HG03103 (cell line): ENCODE measurements around the gene LYG1.
"Not testable (repeated sequence)": the region's sequence is repeated elsewhere in the genome, so short reads cannot be mapped to it uniquely, and the experiment has no call there.

Experiments
- ATAC-seq: cut with Tn5 transposase; IDR thresholded peaks from one replicate; pipeline ENCODE4 v1.9.1; 2021; ENCODE audit warnings: low read depth; ENCODE audit not compliant: unreplicated experiment

The LYG1 gene

DNA sequence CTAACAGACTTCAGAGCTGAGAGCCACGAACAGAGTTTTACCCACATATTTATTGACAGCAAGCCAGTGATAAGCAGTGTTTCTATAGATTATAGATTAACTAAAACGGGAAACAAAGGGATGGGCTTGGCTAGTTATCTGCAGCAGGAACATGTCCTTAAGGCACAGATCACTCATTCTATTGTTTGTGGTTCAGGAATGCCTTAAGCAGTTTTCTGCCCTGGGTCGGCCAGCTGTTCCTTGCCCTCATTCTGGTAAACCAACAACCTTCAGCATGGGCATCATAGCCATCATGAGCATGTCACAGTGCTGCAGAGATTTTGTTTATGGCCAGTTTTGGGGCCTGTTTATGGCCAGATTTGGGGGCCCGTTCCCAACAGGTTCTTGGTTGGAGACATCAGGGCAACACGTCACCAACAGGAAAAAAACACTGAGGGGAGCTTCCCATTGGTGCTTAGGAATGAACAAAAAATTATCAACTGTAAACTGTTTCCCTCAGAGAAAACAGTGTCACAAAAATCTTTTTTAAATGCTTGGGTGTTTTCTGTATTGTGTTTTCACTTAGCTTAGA is 22.7 kb downstream of the LYG1 start:
- ATAC-seq: not testable (repeated sequence)

DNA sequence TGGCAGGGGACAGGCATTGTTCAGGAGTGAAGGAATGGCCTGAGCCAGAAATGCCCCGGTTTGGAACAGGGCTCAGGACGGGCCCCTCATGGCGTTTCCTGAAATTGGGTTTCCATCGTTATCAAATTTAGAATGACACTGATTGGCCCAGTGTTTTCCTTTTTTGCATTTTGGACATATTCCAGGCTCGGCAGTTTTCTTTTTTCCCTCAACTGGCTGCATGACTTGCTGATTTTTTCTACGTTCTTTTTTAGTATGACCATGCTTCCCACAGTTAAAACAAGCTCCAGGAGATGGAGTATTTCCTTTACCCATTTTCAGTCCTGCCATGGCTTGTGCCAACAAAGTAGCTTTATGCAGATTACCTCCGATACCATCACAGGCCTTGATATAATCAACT is 25.1 kb downstream of the LYG1 start:
- no peak for ATAC-seq

DNA sequence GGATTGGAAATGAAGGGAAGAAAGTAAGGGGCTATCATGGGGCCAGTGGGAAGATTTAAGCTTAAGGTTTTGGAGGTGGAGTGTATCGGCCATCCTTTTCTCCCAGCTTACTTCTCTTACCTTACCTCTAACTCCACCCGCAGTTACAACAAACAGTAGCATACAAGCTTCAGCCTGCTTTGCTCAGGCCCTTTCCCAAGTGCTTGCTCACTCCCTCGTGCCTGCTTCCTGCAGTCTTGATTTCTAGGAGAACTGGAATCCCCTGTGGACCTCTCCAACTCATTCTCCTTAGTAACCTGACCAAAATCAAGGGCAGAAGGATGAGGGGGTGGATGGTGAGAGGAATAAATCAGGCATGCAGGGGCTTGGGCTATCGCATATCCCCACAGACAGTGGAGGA is 39.8 kb downstream of the LYG1 start:
- ATAC-seq: no peak

DNA sequence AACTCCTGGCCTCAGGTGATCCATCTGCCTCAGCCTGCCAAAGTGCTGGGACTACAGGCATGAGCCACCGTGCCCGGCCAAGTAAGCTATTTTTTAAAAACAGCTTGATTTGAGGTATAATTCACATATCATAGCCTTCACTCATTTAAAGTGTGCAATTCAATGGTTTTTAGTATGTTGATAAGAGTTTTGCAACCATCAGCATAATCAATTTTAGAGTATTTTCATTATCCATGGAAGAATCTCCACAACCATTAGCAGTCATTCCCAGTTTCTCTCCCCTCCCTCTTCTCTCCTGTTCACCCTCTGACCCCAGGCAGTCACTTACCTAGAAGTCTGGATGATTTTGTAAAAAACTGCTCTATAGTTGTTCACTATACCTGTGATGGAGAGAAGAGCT is 40.8 kb downstream of the LYG1 start:
- no peak for ATAC-seq

DNA sequence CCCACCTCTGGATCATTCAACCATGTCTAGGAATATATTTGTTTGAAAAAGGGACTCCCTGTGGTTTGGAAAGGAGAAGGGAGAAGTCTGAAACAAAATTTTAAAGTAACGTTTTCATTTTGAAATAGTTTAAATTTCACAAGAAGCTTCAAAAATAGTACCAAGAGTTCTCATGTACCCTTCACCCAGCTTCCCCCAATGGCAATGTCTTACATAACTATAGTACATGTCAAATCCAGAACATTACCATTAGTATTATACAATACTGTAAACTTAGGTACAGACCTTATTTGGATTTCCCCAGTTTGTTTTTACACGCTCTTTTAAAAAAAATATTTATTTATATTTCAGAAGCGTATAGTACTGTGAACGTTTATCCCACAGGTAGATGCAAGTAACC is 41.5 kb downstream of the LYG1 start:
- no peak for ATAC-seq

DNA sequence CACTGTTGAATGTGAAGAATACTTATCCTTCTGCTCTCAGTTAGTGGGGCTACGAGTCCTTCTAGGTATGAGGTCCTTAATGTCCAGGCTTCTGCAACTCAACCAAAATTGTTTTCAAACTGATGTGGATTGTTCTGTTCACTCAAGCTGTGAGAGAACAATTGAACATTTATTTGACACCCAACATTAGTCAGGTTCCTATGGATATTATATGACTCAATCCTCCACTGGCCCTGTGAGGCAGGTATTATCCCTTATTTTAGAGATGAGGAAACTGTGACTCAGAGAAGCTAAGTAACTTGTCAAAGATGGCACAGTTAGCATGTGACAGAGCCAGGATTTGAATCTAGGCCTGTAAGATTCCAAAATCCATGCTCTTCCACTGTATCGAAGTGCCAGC is 44.3 kb downstream of the LYG1 start:
- no peak for ATAC-seq

DNA sequence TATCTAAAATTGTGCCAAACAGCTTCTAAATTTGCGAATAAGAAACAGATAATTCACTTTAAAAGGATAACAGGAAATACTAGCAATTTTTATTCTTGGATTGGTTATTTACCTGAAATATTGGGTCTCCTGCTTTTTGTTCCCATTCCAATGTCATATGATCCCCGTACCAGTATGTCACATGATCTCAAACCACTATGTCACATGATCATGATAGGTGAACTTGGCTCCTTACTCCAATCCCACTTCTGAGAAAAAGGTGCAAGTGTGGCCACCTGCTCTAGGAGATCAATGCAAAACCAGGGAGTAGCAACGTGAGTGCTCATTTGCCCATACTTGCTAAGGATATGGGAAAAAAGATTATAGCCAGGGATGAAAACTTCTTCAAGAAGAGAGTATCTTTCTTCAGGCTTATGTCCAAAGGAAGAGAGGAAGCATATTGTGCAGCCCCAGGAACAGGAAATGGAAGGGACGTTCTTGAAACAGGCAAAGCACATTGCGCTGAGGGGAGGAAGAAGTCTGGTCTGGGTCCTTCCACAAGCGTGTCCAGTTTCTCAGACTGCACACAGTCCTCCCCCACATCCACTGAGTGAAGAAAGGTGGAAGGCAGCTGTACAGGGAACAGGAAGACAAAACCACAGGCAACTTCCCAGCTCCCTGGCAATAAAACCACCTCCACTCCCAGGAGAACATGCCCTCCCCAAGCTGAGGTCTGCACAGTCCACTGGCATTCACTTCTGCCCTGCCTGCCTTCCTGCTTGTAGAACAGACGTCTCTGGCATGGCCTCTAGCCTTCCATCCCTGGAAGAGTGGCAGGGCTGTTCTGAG is 45.3 kb downstream of the LYG1 start, which contains the start of gene LYG2:
Gene LYG2 (minus strand): TSS at position 176 of the 828 bp plus-strand sequence. CDS start 1,406 bp downstream, outside the sequence.
- ATAC-seq: no peak

DNA sequence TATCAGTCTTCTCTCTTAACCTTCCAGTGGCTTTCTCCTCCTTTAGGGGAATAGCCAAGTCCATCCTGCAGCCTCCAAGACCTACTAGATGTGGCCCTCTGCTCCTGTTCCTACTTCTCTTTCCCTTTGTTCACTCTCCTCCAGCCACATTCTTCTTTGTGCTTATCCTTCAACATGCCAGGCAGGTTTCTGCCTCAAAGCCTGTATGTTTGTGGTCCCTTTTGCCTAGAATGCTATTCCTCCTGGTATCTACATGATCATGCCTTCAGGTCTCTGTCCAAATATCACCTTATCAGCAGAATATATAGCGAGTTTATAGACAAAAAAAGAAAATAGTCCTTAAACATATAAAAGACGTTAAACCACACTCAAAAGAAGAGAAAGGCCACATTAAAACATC is 51.0 kb downstream of the LYG1 start:
- ATAC-seq: no peak

DNA sequence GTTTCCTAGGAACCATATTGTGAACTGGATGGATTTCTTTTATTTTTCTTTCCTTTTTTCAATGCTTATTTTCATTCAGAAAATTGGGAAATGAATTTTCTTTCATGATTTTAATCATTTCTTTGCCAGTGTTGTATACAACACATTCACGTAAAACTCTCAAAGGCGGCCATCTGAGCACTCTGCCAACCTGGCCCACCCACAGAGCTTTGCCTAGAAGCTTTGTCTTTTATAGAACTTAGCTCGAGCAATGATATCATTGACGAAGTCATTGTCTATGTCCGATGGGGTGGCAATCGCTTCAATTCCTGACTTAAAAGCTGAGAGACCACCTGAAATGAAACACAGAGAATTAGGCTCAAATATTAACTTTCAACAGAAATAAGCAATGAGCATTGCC is 58.8 kb downstream of the LYG1 start:
- no peak for ATAC-seq

DNA sequence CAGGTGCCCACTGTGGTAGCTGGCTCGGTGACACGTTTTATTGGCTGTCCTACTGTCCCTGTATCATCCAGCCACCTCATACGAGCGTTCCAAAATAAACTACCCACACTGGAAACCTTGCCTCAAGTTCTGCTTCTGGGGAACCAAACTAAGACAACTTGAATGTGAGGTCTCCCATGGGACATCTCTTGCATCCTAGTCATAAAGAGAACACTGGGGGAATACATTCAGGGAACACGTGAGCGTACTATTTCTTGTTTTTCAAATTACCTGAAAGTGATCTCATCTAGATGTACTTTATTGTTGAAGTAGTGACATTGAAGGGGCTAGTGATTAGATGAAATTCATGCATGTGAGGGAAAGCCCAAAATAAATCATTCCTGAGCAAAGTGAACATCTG is 60.6 kb downstream of the LYG1 start:
- no peak for ATAC-seq

DNA sequence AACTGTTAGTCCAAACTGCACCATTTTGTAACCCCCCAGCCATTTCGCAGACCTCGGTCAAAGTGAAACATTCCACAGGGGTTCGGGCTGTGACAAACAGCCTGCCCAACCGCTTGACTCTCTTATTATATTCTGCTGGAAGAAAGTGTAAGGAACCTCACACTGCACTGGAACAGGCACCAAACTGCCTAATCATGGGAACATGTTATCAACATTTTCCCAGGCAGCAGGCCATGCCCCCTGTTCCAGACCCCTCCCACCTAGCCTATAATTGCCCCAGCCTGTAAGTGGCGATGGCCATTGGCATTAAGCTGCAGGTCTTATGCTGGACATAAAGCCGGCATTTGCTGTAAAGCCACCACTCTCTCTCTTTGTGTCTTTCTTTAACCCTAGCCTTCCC is 62.4 kb downstream of the LYG1 start:
- no peak for ATAC-seq
